GM19324 (cell line): Measurements from ENCODE around the gene AGPAT3.
"Not testable (repeated sequence)": the region's sequence is repeated elsewhere in the genome, so short reads cannot be mapped to it uniquely, and the experiment has no call there.

ENCODE experiments used
- ATAC-seq: cut with Tn5 transposase; IDR thresholded peaks from one replicate; pipeline ENCODE4 v1.9.1; 2021; ENCODE audit warnings: mild to moderate bottlenecking, moderate library complexity; ENCODE audit not compliant: unreplicated experiment, low FRiP score

Gene AGPAT3

DNA sequence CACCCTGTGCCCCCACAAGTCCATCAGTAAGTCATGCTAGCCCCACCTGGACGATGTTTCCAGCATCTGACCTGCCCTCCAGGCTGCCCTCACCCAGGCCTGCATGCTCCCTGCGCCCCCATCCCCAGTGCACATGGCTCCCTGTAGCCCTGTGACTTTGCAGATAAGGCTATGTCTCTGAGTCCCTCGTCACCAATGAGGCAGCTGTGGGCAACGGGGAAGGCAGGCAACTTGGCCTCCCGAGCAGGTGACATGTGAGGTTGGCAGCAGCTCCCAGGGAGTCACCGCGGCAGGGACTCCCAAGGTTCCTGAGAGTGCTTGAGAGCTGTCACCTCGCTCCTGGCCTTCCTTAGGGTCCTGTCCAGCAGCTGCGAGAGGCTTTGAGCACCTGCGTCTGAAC, 32.4 kb upstream of the AGPAT3 start:
- ATAC-seq, result no peak

GRCh38 chr21:43834146-43834905, 30.7 kb upstream of the AGPAT3 start:
- no peak for ATAC-seq

GRCh38 chr21:43835050-43835449, 30.0 kb upstream of the AGPAT3 start:
- ATAC-seq, result no peak

- ATAC-seq, result no peak
Measured at GRCh38 chr21:43835861-43836260, 29.2 kb upstream of the AGPAT3 start.

- ATAC-seq, result no peak
Measured at GRCh38 chr21:43836616-43837015, 28.4 kb upstream of the AGPAT3 start.

GRCh38 chr21:43840259-43840658, 24.8 kb upstream of the AGPAT3 start:
- no peak for ATAC-seq

DNA sequence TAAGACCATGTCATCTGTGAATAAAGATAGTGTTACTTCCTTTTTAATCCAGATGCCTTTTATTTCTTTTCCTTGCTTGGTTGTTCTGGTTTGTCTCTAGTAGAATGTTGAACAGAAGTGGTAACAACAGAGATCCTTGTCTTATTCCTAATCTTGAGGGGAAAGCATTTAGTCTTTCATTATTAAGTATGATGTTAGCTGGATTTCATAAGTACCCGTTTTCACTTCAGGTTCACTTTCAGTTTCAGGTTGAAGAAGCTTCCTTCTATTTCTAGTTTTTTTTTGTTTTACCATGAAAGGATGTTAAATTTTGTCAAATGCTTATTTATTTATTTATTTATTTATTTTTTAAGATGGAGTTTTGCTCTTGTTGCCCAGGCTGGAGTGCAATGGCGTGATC, 22.3 kb upstream of the AGPAT3 start:
- ATAC-seq, result no peak

- not testable (repeated sequence) for ATAC-seq
Measured at GRCh38 chr21:43844906-43845305, 20.1 kb upstream of the AGPAT3 start.

DNA sequence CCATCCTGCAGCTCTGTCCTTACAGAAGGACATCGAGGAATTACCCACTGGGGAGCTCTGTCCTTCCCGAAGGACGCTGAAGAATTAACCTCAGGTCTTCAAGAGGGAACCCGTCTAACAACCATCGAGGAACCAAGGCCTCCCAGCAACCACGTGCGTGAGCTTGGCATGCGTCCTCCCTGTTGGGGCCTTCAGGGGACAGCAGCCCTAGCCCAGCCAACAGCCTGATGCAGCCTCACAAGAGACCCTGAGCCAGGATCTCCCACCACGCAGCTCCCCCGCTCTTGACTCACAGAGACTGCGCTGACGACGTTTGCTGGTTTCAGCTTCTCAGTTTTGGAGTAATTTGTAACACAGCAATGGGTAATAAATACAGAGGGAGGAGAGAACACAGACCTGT, 19.6 kb upstream of the AGPAT3 start:
- no peak for ATAC-seq

DNA sequence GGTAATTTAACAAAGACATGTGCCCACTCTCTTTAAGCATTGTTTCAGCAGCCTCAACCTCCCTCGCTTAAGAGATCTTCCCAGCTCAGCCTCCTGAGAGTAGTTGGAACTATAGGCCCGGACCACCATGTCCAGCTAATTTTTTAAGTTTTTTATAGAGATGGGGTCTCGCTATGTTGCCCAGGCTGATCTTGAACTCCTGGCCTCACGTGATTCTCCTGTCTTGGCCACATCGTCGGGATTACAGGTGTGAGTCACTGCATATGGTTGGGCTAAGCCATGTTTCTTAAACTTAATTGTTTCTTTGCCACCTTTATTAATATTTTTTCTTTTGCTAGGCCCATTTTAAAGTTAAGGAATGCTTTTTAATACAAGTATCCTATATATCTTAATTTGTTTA, 18.6 kb upstream of the AGPAT3 start:
- ATAC-seq, result no peak

DNA sequence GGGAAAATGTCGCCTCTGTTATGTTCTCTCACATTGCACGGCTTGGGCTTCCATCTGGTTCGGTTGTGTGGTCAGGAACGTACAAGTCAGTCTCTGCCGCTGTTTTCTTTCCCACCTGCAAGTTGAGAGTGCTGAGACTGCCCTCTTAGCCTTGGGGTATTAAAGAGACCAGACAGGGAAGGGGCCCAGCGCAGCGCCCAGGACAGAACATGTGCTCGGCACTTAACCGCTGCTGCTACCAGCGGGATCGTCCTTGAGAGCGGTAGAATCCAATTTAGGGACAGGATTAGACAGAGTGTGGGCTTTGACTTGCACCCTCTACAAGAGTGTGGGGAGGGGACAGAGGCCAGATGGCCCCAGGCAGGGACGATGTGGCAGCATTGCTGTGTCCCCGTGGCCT, 17.7 kb upstream of the AGPAT3 start:
- ATAC-seq, result no peak

- ATAC-seq, result no peak
Measured at GRCh38 chr21:43848771-43849170, 16.3 kb upstream of the AGPAT3 start.

- no peak for ATAC-seq
Measured at GRCh38 chr21:43849532-43850299, 15.3 kb upstream of the AGPAT3 start.

- ATAC-seq, result no peak
Measured at GRCh38 chr21:43850728-43851295, 14.2 kb upstream of the AGPAT3 start.

DNA sequence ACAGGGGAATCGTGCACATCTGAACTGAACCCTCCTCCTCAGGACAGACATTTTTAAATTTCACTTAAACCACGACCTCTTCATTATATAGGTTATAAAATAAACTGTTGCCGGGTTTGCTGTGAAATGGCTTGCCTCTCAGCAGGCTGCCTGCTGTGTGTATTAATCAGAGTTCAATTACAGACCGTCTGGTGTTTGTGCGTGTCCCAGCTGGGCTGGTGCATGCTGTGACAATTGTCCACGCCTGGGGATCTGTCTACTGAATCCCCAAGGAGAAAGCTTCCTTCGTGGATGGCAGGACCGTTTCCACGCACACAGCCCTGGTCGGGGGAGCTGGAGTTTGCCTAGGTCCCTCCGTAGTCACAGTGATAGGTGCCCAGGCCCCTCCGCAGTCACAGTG, 13.4 kb upstream of the AGPAT3 start:
- no peak for ATAC-seq

DNA sequence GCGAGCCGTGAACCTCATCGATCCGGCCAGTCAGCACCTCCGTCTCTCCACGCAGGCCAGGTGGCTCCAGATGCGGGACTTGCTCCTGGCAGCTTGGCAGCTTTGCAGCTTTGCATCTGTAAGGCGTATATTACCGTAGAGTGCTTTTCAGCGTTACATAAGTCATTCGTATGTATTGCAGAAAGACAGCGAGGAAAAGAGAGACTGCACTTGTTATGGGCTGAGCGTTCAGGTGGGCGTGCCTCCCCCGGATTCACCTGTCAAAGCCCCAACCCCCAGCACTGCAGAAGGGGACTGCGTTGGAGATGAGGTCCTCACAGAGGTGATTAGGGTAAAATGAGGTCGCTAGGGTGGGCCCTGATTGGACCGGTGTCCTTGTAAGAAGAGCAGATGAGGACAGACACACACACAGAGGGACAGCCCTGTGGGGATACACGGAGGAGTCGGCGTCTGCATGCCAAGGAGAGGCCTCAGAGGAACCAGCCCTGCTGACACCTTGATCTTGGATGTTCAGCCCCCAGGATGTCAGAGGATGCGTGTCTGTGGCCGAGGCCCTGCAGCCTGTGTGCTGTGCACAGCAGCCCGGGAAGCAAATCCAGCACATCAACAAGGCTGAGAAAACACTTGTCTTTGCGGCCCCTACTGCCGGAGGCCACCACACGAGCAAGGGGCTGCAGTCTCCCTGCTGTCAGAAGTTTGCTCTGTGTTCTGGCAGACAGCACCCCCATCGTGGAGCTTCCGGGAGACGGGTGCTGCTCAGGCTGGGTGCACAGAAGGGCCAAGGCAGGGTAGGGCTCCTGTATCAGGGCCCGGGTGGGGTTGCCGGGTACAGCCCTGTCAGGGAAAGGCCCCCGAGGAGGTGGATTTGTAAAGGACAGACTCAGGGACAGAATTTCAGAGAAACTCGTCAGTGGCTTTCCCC, 10.9 kb upstream of the AGPAT3 start:
- ATAC-seq, result no peak

GRCh38 chr21:43854773-43855633, 10.0 kb upstream of the AGPAT3 start:
- ATAC-seq, result no peak

GRCh38 chr21:43855955-43856354, 9.1 kb upstream of the AGPAT3 start:
- ATAC-seq, result no peak

DNA sequence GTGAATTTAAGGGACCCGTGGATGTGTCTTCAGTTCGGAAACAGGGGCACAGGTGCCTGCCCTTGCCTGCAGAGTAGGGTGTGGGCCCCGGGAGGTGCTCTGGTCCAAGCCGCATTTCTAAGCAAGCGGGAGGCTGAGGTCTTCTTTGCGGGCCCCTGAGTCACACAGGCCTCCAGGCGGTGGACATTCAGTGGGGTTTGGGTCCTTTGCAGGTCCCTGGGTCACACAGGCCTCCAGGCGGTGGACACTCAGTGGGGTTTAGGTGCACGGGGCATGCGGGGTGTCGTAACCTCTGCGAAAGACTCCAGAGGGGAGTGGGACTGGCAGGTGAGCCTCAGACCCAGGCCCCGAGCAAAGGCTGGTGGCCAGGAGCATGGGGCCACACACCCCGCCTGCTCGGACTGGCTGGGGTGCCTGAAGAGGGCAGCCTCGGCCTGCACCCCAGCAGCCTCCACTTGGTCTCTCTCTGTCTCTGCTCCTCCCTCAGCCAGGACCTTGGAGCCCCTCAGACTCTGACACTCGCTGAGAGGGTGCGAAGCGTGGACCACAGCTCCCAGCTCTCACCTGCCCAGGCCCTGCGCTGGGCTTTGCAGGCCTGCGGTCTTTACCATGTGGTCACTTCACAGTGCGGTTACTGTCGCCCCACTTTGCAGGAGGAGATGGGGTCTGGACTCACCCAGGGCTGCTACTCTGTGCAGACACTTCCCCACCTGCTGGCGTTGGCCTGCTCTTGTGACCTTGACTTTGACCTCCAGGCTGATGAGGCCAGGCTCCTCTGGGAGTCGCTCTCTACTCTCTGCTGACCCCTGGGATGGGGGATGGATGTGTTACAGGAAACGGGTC, 6.0 kb upstream of the AGPAT3 start:
- ATAC-seq, result no peak
